Fibroblast of skin of left quadriceps (primary cell): ENCODE data around the gene STARD7.
A peak's percentile ranks its signal among the peaks of the same experiment; 100 is the strongest.
"Not testable (repeated sequence)": the region's sequence is repeated elsewhere in the genome, so short reads cannot be mapped to it uniquely, and the experiment has no call there.

Experiments
- DNase-seq, 2 experiments: peaks; one replicate each; pipeline ENCODE4 v3.0.0-alpha.2; 2013; ENCODE audit warnings: low read depth in 2 of 2

The STARD7 gene

GRCh38 chr2:96233880-96234316, 25.3 kb upstream of the STARD7 start:
- DNase-seq = no peak

- no peak for DNase-seq
These were observed 24.8 kb upstream of the STARD7 start for GRCh38 chr2:96233436-96233835.

GRCh38 chr2:96231316-96231715, 22.7 kb upstream of the STARD7 start:
- DNase-seq = no peak

- DNase-seq = no peak
These were observed 16.4 kb upstream of the STARD7 start for GRCh38 chr2:96225016-96225533.

- DNase-seq = not testable (repeated sequence)
These were observed 12.5 kb upstream of the STARD7 start for GRCh38 chr2:96221106-96221505.

- DNase-seq = not testable (repeated sequence)
These were observed 11.3 kb upstream of the STARD7 start for GRCh38 chr2:96219959-96220358.

GRCh38 chr2:96218508-96219131, 10.0 kb upstream of the STARD7 start:
- no peak for DNase-seq

- no peak for DNase-seq
These were observed 5.9 kb upstream of the STARD7 start for GRCh38 chr2:96214554-96214953.

GRCh38 chr2:96213379-96213778, 4.8 kb upstream of the STARD7 start:
- DNase-seq = no peak

- DNase-seq = no peak
These were observed 3.7 kb upstream of the STARD7 start for GRCh38 chr2:96212339-96212738.

- no peak for DNase-seq
These were observed 1.1 kb upstream of the STARD7 start for GRCh38 chr2:96209729-96210085.

GRCh38 chr2:96209011-96209728, 543 bp upstream of the STARD7 start:
- no peak for DNase-seq

- DNase-seq = no peak
These were observed 869 bp downstream of the STARD7 start for GRCh38 chr2:96207774-96208142.

- no peak for DNase-seq
These were observed 1.4 kb downstream of the STARD7 start for GRCh38 chr2:96207073-96207773.

GRCh38 chr2:96205888-96206287, 2.7 kb downstream of the STARD7 start:
- DNase-seq = no peak

- no peak for DNase-seq
These were observed 3.6 kb downstream of the STARD7 start for GRCh38 chr2:96204836-96205624.

- no peak for DNase-seq
These were observed 5.2 kb downstream of the STARD7 start for GRCh38 chr2:96203130-96204028.

GRCh38 chr2:96202152-96202854, 6.3 kb downstream of the STARD7 start:
- peak; percentile 40 to 41 for DNase-seq

GRCh38 chr2:96201338-96201737, 7.3 kb downstream of the STARD7 start:
- DNase-seq = no peak

GRCh38 chr2:96198921-96199320, 9.7 kb downstream of the STARD7 start:
- DNase-seq = no peak
